H9 (cell line): ENCODE measurements around the gene AMH. TPM values are rescaled to one million over a fixed set of nuclear protein-coding genes. Genes with fewer than 3 reads are reported as not detected.

ENCODE experiments used
- DNase-seq: peaks from one replicate; pipeline ENCODE4 v3.0.0-alpha.2; 2017
- H2AFZ ChIP-seq: one replicate; pipeline ENCODE4 v1.6.1; 2013; ENCODE audit warnings: mild to moderate bottlenecking, low read length, control low read depth, moderate library complexity
- H2AK5ac ChIP-seq: 2 replicates; pipeline ENCODE4 v1.6.1; 2013; ENCODE audit warnings: low read length, control low read depth, mixed read lengths; ENCODE audit not compliant: insufficient read length
- H2BK120ac ChIP-seq: one replicate; pipeline ENCODE4 v1.6.1; 2013; ENCODE audit warnings: low read depth, mild to moderate bottlenecking, low read length, control low read depth, inconsistent platforms; ENCODE audit not compliant: poor library complexity, severe bottlenecking
- H2BK12ac ChIP-seq: 2 replicates; pipeline ENCODE4 v1.6.1; 2013; ENCODE audit warnings: low read length, control low read depth, mixed read lengths, low read depth; ENCODE audit not compliant: insufficient read length
- H2BK15ac ChIP-seq: 2 replicates; pipeline ENCODE4 v1.6.1; 2013; ENCODE audit warnings: low read depth, low read length, control low read depth
- H2BK20ac ChIP-seq: one replicate; pipeline ENCODE4 v1.6.1; 2013; ENCODE audit warnings: low read depth, mild to moderate bottlenecking, low read length, control low read depth, inconsistent platforms; ENCODE audit not compliant: poor library complexity, severe bottlenecking
- H2BK5ac ChIP-seq: 2 replicates; pipeline ENCODE4 v1.6.1; 2013; ENCODE audit warnings: low read length, control low read depth, mixed read lengths; ENCODE audit not compliant: insufficient read length
- H3K14ac ChIP-seq: 2 replicates; pipeline ENCODE4 v1.6.1; 2013; ENCODE audit warnings: low read length, control low read depth; ENCODE audit not compliant: insufficient read depth
- H3K18ac ChIP-seq: 2 replicates; pipeline ENCODE4 v1.6.1; 2013; ENCODE audit warnings: low read depth, mild to moderate bottlenecking, mixed read lengths, low read length, control low read depth; ENCODE audit not compliant: insufficient read length
- H3K23ac ChIP-seq: 2 replicates; pipeline ENCODE4 v1.6.1; 2013; ENCODE audit warnings: low read length, control low read depth, mixed read lengths, low read depth; ENCODE audit not compliant: insufficient read length
- H3K23me2 ChIP-seq: 2 replicates; pipeline ENCODE4 v1.6.1; 2013; ENCODE audit warnings: low read depth, mild to moderate bottlenecking, mixed read lengths, low read length, control low read depth; ENCODE audit not compliant: insufficient read length, poor library complexity, severe bottlenecking
- H3K27ac ChIP-seq: 2 replicates; pipeline ENCODE4 v1.5.1; 2013; ENCODE audit warnings: low read length, control low read depth, mixed read lengths, low read depth; ENCODE audit not compliant: insufficient read length
- H3K27me3 ChIP-seq: 2 replicates; pipeline ENCODE4 v1.6.1; 2013; ENCODE audit warnings: low read length, control low read depth, inconsistent platforms; ENCODE audit not compliant: insufficient read depth
- H3K4ac ChIP-seq: 2 replicates; pipeline ENCODE4 v1.6.1; 2013; ENCODE audit warnings: low read depth, mild to moderate bottlenecking, control low read depth, inconsistent platforms, low read length, moderate library complexity
- H3K4me1 ChIP-seq: 2 replicates; pipeline ENCODE4 v1.6.1; 2013; ENCODE audit warnings: low read length, control low read depth, inconsistent platforms; ENCODE audit not compliant: insufficient read depth
- H3K4me2 ChIP-seq: 2 replicates; pipeline ENCODE4 v1.6.1; 2013; ENCODE audit warnings: low read length, control low read depth, mixed read lengths; ENCODE audit not compliant: insufficient read length, insufficient read depth
- H3K56ac ChIP-seq: 2 replicates; pipeline ENCODE4 v1.6.1; 2013; ENCODE audit warnings: low read depth, mild to moderate bottlenecking, mixed read lengths, low read length, control low read depth; ENCODE audit not compliant: insufficient read length
- H3K79me1 ChIP-seq: 2 replicates; pipeline ENCODE4 v1.6.1; 2013; ENCODE audit warnings: low read depth, mild to moderate bottlenecking, moderate library complexity, low read length, control low read depth, inconsistent platforms; ENCODE audit not compliant: insufficient read depth, poor library complexity, severe bottlenecking
- H3K79me2 ChIP-seq: 2 replicates; pipeline ENCODE4 v1.6.1; 2013; ENCODE audit warnings: low read length, control low read depth, inconsistent platforms; ENCODE audit not compliant: insufficient read depth
- H3K9ac ChIP-seq: 2 replicates; pipeline ENCODE4 v1.6.1; 2013; ENCODE audit warnings: low read length, control low read depth, mixed read lengths; ENCODE audit not compliant: insufficient read length; ENCODE audit errors: extremely low read depth
- H3K9me3 ChIP-seq: one replicate; pipeline ENCODE4 v1.6.1; 2013; ENCODE audit warnings: low read depth, low read length, inconsistent platforms; ENCODE audit not compliant: control insufficient read depth
- H3T11ph ChIP-seq: one replicate; pipeline ENCODE4 v1.6.1; 2013; ENCODE audit warnings: mild to moderate bottlenecking, low read length, control low read depth, inconsistent platforms
- H4K20me1 ChIP-seq: one replicate; pipeline ENCODE4 v1.6.1; 2013; ENCODE audit not compliant: control insufficient read depth, insufficient read length, insufficient read depth
- H4K5ac ChIP-seq: 2 replicates; pipeline ENCODE4 v1.6.1; 2013; ENCODE audit warnings: low read depth, mild to moderate bottlenecking, mixed read lengths, low read length, control low read depth; ENCODE audit not compliant: insufficient read length
- H4K8ac ChIP-seq: replicated peaks from 2 replicates; pipeline ENCODE4 v1.6.1; 2013; ENCODE audit warnings: low read length, control low read depth, mixed read lengths, low read depth; ENCODE audit not compliant: insufficient read length
- H4K91ac ChIP-seq: 2 replicates; pipeline ENCODE4 v1.6.1; 2013; ENCODE audit warnings: low read depth, mild to moderate bottlenecking, moderate library complexity, mixed read lengths, low read length, control low read depth; ENCODE audit not compliant: insufficient read length
- H3K27ac Mint-ChIP-seq, 3 experiments: 2 replicates in 2 of 3; 3 replicates in 1 of 3; pipeline ENCODE4 v1.8.0; 2020 to 2021; ENCODE audit warnings: mixed read lengths in 3 of 3, mild to moderate bottlenecking in 1 of 3, moderate library complexity in 1 of 3
- H3K27me3 Mint-ChIP-seq: 2 replicates; pipeline ENCODE4 v1.8.0; 2021; ENCODE audit warnings: low read depth, mild to moderate bottlenecking, moderate library complexity, mixed read lengths
- H3K36me3 Mint-ChIP-seq, 3 experiments: 2 replicates in 2 of 3; 3 replicates in 1 of 3; pipeline ENCODE4 v1.8.0; 2020 to 2021; ENCODE audit warnings: low read depth in 3 of 3, mixed read lengths in 3 of 3; ENCODE audit not compliant: insufficient read depth in 1 of 3
- H3K4me1 Mint-ChIP-seq, 2 experiments: 2 replicates each; pipeline ENCODE4 v1.8.0; 2020; ENCODE audit warnings: mixed read lengths in 2 of 2
- H3K4me3 Mint-ChIP-seq, 2 experiments: 2 replicates in 1 of 2; 3 replicates in 1 of 2; pipeline ENCODE4 v1.8.0; 2020 to 2021; ENCODE audit warnings: mild to moderate bottlenecking in 2 of 2, mixed read lengths in 2 of 2, moderate library complexity in 1 of 2
- H3K9me3 Mint-ChIP-seq, 2 experiments: 2 replicates in 1 of 2; 3 replicates in 1 of 2; pipeline ENCODE4 v1.8.0; 2020; ENCODE audit warnings: mild to moderate bottlenecking in 2 of 2, mixed read lengths in 2 of 2, moderate library complexity in 1 of 2
- CTCF ChIP-seq: fragments of 200-600 bp; sonication (generic); conservative IDR thresholded peaks from 3 replicates; pipeline ENCODE4 v1.8.0; 2021; ENCODE audit warnings: antibody characterized with exemption, mild to moderate bottlenecking
- WGBS: extraction: QIAGEN DNeasy Blood & Tissue Kit; methylation state at CpG from one replicate; pipeline ENCODE4 v1.1.7; 2013; ENCODE audit warnings: missing lambda C conversion rate, low lambda C conversion rate, mixed read lengths; ENCODE audit not compliant: insufficient read length; ENCODE audit errors: extremely low coverage; 5-methylcytosine and 5-hydroxymethylcytosine counted together
- total RNA-seq: library from RNA; stranded (reverse); gene quantifications from 2 replicates; pipeline ENCODE4 v1.2.1, GENCODE V29; 2021

The AMH gene
- total RNA-seq, 1 experiment from 2014 or later = 70.7 TPM

GRCh38 chr19:2237869-2238153 lies 11.3 kb upstream of the AMH start:
- H3K4me1 ChIP-seq = peaks cover 4% of the 10 kb centered on the region; the same call in 1 of the 2 replicates

More at GRCh38 chr19:2237869-2238153, 11.3 kb upstream of the AMH start:
- Histone ChIP-seq H3K27me3 (no peaks in the 10 kb centered on the region), H2AK5ac (no peak overlapping the region), H3K79me2 (peaks cover 55% of the 10 kb centered on the region), H2BK12ac (no peak overlapping the region), H3K9me3 (no peaks in the 10 kb centered on the region), H3K27ac (no peak overlapping the region), H3K9ac (no peak overlapping the region), H3K23me2 (peaks cover 9% of the 10 kb centered on the region), H2BK120ac (no peak overlapping the region), H4K91ac (no peak overlapping the region), H2AFZ (no peak overlapping the region), H4K5ac (no peak overlapping the region), H3K18ac (no peak overlapping the region), H2BK20ac (no peak overlapping the region), H3K56ac (no peak overlapping the region), H2BK15ac (no peak overlapping the region), H2BK5ac (no peak overlapping the region), H4K20me1 (peaks cover 2% of the 10 kb centered on the region), H3K23ac (no peak overlapping the region), H4K8ac (no peak overlapping the region), H3K14ac (no peak overlapping the region), H3K4ac (no peak overlapping the region), H3K79me1 (peaks cover 11% of the 10 kb centered on the region), H3K4me2 (peak overlapping the region; percentile 47), H3T11ph (no peak overlapping the region)
- H3K9me3 Mint-ChIP-seq = peaks cover 0 to 3% of the 10 kb centered on the region in 2 experiments; a peak in 1 of 5 replicates
- H3K27me3 Mint-ChIP-seq = no peaks in the 10 kb centered on the region; the same call in 1 of the 2 replicates
- peaks cover 18 to 60% (median 54%) of the 10 kb centered on the region in 3 experiments for H3K36me3 Mint-ChIP-seq
- no CpG with 5 or more reads among the region's 6 CpGs for WGBS
- peaks cover 42 to 48% of the 10 kb centered on the region in 2 experiments for H3K4me1 Mint-ChIP-seq
- no peak for DNase-seq
- H3K27ac Mint-ChIP-seq = peak overlapping the region; percentile 91 to 95 (median 94); a peak in 4 of 7 replicates
- H3K4me3 Mint-ChIP-seq = peak overlapping the region; percentile 96 to 97
- TF ChIP-seq CTCF = no peak
